Posterior cingulate gyrus (tissue), 11 donors: ENCODE data around the gene IGSF9.
A peak's percentile ranks its signal among the peaks of the same experiment; 100 is the strongest.

Source experiments
- DNase-seq, 10 donors: peaks; one replicate each; pipeline versions ENCODE4 v3.0.0 to v3.0.0-alpha.2; 2020 to 2021; ENCODE audit warnings: mixed read lengths in 3 of 10
- intact Hi-C: fragments of 100-400 bp; cut with DNase I; formaldehyde crosslinking; loops from one replicate; pipeline ENCODE4 v1.15.1; 2023

IGSF9 gene

DNA sequence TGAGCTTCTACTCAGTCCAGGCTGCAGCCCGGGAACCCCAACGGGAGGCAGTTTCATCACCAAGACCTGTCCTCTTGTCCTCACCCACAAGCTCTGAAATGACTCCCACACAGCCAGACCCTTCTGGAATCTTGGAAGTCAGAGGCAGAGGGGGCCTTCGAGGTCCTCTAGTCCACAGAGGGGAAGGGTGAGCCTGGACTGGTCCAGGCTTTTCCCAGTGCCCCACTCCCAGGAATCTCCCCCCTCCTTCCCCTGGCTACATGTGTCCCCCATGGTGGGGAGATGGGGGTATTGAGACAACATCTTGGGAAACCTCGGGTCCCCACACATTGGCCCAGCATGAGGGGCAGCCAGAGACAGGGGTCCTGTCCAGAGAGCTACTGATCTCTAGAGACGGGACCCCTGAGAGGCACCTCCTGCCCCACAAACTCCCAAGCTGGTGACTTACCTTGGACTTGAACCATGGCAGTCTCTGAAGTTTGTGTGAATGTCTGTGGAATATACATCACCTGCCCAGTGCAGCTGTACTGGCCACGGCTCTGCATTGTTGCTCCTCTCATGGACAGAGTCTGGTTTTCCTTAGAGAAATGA lies 28.0 kb upstream of the IGSF9 start:
- intact Hi-C loops = no loop called here
- no peak for DNase-seq

DNA sequence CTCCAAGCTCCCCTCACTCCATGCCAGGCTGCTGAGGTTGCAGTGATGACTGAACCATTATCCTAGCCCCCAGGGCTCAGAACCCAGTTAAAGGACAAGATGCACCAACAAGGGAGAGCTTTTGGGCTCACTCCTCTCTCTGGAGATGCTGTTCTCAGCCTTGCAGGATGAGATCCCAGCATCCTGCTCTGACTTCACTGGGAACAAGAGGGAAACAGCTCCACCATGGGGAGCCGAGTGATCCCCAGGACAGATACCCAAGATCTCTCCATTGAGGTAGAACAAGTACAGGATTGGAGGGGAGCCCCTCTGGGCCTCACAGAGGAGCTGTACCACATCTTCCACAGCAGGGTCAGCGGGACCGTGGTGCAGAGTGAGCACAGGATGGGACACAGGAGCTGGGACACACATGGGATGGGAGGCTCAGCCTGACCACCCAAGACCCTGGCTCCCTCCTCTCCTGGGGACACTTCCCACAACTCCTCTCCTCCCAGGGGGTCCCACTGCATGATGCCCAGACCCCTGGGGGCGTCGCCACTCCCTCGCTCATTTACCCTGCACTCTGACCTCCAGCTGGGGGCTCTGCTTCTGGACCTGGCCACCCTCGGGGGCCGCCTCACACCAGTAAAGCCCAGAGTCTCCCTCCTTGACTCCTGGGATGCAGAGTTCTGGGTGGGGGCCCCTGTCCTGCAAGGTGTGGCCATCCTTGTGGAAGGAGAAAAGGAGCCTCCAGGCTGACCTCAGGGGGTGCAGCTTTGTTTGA lies 27.2 kb upstream of the IGSF9 start:
- no peak for DNase-seq
- intact Hi-C loops = no loop called here

DNA sequence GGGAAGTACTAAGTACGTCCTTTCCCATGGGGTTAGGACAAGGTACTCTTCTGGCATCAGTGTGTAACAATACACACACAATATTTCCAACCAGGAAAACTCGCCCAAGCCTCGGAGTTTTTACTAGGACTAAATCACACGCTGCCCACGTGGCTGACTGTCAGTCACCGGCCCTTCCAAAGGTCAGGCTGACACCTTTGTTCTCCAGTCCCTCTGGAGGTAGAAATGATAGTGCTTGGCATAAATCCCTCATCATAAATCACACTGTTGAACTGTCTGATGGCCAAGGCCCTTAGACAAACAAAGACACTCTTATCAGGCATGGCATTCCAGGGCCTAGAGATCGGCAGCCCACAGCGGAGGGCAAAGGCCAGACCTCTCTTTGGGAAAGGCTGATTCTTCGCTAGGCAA lies 25.5 kb upstream of the IGSF9 start:
- intact Hi-C loops = no loop called here
- DNase-seq = no peak

DNA sequence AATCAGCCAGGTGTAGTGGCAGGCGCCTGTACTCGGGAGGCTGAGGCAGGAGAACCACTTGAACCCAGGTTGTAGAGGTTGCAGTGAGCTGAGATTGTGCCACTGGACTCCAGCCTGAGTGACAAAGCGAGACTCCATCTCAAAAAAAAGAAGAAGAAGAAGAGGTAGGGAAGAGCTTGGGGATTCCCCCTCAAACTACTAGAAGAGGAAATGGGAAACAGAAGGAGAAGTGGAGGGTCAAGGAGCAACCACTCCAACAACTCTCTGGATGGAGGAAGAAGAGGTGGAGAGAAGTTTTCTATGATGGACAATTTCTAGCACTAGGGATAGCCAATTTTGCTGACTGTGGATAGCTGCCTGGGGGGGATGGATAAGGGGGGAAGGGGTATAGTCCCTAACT lies 23.5 kb upstream of the IGSF9 start:
- no peak for DNase-seq
- intact Hi-C loops = no loop called here

DNA sequence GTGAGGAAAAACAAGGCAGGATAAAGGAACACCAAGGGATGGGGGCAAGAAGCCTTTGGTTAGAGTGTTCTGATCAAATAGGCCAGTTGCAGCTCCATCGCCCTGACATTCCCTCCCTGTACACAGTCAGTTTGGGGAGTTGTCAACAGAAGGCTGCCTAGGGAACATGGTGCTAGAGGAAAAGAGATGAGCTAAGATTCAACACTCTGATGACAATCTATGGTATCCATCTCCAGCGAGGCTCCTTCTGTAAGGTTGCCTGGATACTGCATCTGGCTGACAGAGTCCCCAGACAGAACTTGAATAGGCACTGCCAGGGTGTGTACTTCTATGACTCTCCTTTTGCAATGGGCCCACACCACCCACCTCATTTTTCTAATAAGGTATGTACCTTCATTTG lies 19.9 kb upstream of the IGSF9 start:
- no peak for DNase-seq
- intact Hi-C loops = no loop called here

DNA sequence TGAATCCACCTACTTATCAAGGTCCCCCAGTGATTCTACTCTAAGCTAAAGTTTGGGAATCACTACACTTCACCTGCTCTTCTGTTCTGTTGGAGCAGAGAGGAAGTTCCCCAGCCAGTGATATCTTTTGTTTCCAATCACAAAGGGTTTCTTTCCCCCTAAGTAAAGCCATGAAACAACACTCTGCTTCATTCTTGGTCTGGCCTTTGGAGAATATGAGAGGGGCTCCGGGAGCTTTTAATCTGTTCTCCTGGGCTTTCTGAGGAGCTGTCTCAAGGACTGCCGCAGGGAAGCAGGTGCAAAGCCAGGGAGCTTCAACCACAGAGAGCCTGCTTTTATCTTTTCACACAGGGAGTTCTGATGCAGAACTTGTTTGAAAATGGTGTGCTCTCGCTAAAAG lies 18.7 kb upstream of the IGSF9 start:
- intact Hi-C loops = no loop called here

DNA sequence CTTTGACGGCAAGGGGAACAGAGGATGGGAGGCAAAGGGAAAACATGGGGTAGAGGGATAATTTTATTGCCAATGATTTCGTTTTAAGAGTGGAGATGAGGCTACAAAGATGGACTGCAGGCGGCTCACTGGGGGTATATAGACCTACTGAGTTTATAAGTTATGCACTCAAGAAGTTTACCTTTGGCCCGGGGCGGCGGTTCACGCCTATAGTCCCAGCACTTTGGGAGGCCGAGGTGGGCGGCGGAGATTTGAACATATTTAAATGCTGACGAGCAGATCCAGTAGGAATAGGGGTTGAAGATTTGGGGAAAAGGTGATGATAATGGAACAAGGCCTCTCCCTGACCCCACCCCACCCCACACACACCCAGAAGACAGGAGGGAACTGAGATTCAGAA lies 16.8 kb upstream of the IGSF9 start:
- intact Hi-C loops = no loop called here
- no peak for DNase-seq

More for the DNA sequence above, 18.7 kb upstream of the IGSF9 start:
- DNase-seq = no peak

DNA sequence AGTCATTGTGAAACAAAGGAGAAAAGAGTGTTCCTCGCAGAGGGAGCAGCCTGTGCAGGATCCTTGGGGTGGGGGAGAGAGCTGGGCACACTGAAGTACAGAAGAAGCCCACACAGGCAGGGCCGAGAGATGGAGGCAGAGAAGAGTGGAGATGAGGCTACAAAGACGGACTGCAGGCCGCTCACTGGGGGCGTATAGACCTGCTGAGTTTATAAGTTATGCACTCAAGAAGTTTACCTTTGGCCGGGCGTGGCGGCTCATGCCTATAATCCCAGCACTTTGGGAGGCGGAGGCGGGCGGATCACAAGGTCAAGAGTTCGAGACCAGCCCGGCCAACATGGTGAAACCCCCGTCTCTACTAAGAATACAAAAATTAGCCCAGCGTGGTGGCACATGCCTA lies 16.2 kb upstream of the IGSF9 start:
- intact Hi-C loops = no loop called here
- no peak for DNase-seq

DNA sequence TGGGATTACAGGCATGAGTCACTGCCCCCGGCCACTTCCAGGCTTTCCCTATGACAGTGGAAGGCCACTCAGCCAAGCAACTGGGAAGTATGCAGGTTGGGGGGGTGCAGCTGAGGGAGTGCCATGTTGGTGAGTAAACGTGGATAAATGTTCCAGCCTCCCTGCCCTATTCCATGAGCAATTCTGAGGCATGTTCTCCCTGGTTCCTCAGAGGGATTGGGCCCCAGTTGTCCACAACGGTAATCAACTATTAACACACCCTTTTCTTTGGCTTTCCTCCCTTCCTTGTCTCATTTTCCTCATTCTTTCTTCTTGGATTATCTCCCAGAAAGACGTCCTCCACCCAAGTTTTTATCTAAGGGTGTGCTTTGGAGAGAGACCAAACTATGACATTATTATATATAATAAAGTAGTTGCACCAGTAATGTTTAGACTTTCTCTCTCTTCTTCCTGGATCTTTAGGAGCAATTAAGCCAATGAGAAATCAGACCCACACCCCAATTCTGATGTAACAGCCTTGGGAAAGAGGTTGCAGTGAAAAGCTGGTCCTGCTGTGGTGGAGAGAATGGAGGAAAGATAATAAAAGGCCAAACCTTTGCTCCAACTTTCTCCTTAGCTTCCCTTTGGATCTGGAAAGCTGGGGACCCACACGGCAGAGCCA lies 15.4 kb upstream of the IGSF9 start:
- intact Hi-C loops = no loop called here
- DNase-seq = no peak

DNA sequence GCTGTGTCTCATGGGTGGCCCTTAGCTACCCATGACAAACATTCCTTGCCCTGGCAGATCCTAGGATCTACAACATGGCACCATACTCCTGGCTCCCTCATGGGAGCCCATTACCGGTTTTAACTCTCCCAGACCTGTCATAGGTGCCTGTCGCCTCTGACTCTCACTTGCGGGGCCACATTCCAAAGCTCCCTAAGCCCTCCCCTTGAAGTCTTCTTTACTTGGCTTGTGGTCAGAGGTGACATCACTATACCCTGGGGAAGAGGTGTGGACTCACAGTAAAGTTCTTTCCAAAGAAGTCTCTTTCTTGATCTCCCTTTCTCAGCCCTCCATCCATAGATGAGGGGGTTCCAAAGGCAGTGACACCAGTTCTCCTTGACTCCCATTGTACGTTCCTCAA lies 14.0 kb upstream of the IGSF9 start:
- DNase-seq = no peak
- intact Hi-C loops = no loop called here

DNA sequence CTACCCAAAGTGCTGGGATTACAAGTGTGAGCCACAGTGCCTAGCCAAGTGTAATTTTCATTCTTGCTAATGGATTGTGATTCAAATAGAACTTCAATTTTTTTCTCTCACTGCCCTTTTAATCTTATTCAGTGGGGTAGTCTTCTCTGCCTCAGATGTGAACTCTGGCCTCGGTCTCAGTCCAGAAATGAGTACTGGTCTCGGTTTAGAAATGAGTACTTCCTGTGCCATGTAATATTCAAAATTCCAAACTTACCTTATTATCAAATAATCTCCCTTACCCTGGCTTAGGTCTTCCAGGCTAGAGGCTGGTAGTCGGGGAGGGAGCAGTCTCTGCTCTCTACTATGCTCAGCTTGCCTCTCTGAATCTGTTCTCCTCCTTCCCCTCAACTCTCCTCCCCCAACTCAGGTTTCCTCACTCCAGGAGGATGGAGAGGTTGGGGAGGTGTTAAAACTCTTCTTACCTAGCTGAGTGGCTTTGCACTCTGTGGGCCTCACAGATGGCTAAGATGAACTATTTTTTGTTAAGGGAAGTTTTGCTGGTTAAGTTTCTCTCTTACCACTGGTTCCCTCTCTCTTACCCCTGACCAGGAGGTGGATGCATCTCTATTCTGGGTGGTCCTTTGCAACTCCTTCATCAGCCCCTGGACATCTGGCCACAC lies 13.4 kb upstream of the IGSF9 start:
- intact Hi-C loops = no loop called here
- no peak for DNase-seq

DNA sequence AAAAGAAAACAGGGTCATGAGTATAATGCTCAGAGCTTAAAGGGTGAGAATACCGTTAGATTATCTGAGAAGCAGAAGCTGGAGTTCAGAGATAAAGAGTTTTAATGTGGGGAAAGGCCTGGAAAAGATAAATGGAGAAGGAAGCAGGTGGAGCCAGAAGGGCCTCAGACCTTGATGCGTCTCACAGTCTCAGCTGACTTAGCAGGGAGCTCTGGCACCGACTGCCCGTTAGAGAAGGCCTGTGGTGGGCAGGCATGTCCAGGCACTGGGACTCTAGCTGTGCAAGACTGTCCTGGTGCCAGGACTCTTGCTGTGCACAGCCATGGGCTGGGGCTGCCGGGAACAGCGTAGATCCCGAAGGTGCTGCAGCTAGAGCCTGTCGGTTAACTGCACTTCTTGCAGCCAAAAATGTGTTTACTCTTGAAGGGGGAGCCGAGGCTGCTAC lies 12.4 kb upstream of the IGSF9 start:
- intact Hi-C loops = no loop called here
- no peak for DNase-seq

DNA sequence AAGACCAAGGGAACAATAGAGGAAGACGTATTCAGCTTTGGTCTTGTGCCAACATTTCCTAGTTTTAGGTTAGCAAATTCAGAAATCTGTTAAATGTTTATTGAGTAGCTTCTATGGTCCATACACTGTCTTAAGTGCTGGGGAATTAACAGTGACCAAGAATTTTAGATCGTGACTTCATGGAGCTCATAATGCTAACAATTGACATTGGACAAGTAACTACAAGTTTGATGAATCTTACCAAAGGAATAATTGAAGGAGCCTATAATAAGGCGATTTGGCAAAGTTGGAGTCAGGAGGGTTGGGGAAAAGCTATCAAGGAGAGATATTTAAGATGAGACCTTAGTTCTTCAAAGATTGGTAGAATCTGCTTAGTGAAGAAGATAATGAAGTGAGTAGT lies 10.0 kb upstream of the IGSF9 start:
- intact Hi-C loops = no loop called here

DNA sequence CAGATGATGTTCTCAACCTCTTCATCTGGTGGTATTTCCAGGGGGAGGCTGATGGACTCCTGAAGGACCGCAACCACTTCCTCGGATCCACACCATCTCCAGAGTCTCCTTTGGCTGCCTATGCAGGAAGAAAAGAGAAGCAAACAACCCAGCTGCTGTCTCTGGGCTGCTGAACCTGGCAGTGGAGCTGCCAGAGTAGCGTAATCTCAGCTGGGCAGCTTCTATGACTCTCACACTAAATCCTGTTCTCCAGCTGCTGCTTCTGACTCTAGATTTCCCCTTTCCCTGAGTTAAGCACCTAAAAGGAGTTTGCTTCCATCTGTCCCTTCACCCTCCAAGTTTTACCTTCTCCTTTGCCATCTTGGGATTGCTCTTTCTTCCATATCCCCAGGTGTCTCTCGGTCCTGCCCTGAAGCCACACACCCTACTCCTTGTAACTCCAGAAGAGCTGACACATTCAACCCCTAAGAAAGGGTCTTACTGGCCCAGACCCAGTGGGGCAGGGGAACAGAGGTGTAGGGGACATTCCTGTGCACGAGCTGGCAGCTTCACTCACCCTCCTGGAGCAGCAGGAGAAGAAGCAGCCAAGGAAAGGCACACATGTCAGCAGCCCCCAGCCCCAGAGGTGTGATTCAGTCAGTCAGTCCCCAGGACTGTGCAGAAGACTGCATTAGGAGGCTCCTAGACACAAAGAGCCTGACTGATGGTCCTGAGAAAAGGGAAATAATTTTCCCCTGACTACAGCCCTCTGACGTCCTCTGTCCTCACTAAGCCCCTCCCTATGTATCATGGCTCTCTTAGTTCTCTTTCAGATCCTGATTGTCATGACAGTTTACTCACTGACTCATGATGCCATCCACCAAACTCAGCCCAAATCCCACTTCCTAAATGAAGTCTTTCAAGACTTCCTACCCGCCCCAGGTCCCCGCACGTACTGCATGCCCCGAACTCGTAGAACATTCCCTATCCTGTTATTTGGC lies 8.4 kb upstream of the IGSF9 start, which contains the start of gene SLAMF9:
TSS of gene SLAMF9 (minus strand) at position 702 of the 980 bp plus-strand sequence. CDS start at position 602, 100 bp downstream.
- intact Hi-C loops = no loop called here

More for the DNA sequence above, 10.0 kb upstream of the IGSF9 start:
- no peak for DNase-seq

DNA sequence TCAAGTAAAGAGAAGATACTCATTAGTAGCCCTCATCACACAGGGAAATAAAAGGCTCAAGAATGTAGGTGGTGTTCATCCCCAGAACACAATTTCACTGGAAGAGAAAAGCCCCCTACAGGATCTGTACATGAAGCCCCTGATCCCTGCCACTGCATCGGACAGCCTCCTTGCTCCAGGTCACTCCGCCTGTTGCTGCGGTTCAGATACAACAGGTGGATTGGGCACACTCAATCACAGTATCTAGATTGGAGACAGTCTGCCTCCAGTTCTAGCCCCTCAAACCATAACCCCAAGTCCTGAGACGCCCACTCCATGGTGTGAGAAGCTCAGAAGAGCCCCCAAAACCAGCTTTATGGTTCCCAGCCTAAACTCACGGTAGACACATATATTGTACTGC lies 7.5 kb upstream of the IGSF9 start:
- intact Hi-C loops = no loop called here

More for the DNA sequence above, 8.4 kb upstream of the IGSF9 start, which contains the start of gene SLAMF9:
- peak in 1 of 10 donors; percentile 24 for DNase-seq

DNA sequence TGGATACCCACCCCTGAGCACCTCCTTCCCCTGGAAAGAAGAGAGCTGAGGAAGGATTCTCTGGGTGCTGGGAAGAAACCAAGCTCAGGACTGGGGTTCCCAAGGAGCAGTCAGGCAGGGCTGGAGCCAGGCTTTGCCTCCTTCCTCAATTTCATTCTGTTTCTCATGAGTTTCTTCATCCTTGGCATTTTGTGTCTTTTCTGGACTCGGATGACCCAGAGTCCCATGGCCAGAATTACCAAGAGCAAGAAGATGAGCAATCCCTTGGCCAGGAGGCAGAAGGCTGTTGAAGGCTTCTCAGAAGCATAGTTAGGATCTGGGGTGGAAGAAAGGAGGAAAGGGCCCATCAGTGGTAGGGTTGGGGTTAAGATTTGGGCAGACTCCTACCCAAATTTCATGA lies 6.1 kb upstream of the IGSF9 start:
- intact Hi-C loops = no loop called here

More for the DNA sequence above, 7.5 kb upstream of the IGSF9 start:
- peak in 1 of 10 donors; percentile 8 for DNase-seq

DNA sequence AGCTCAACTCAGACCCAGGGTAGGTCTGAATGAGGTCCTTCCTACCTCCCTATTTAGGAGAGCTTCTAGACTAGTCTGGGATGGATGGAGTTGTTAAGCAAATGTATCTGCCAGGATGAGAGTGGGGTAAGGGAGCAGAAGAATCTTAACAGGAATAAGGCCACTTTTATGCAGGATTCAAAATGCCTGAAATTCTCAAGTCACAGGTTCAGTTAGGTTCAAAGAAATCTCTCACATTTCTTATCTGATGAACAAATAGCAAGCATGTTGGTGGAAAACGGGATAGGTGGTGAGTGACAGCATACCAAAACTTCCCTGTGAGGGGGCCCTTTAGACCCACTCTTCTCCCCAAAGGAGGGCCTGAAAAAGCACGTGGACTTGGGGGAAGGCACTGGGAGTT lies 5.6 kb upstream of the IGSF9 start:
- peak in 1 of 10 donors; percentile 22 for DNase-seq
- intact Hi-C loops = no loop called here

More for the DNA sequence above, 6.1 kb upstream of the IGSF9 start:
- DNase-seq = peak in 1 of 10 donors; percentile 26

DNA sequence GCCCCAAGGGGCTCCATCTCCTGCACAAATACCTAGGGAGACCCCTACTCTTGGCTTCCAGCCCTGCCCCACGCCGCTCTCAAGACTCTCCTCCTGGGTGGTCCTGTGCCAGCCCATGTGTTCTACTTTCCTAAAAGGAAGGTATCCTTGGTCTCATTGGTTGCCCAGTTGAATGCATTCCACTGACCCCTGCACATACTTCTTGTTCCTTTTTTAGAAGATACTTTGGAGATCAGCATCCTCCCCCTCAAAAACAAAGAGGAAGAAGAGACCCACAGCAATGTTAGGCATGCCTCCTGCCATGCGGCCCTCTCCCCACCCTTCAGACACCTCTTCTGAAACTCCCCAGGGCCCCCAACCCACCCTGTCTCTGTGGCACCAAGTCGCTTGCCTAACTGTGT lies 4.6 kb upstream of the IGSF9 start:
- DNase-seq = peak in 1 of 10 donors; percentile 29
- intact Hi-C loops = no loop called here

DNA sequence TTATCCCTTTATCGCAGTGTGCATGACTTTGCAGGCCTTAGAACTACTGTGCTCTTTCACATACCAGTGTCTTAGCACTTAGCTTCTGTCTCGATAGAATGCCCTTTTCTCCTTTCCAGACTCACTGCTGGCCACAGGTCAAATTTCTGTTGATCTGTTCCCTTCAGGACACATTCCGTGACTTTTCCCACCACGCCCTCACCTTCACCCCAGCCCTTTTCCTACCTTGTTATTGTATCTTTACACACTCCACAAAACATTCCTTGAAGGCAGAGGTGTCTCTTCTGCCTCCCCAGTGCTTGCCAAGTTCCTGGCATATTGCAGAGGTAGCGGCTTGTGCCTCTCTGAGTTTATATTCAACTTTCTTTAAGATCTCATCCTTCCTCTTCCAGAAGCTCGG lies 3.7 kb upstream of the IGSF9 start:
- no peak for DNase-seq
- intact Hi-C loops = no loop called here

DNA sequence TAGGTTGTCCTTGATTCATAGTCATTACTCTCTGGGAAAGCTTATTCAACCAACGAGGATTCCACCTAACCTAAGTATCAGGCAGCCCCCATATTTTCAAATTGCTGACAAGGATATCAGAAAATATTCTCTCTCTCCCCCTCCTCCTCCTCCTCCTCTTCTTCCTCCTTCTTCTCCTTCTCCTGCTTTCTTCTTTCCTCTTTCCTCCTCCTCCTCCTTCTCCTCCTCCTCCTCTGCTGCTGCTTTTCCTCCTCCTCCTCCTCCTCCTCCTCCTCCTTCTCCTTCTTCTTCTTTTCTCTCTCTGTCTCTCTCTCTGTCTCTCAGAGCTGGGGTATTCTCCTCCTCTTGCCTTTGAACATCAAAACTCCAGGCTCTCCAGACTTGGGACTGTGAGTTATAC lies 2.5 kb upstream of the IGSF9 start:
- DNase-seq = no peak
- intact Hi-C loops = no loop called here
